HepG2 (cell line): ENCODE data around the gene PSMD8. TPM values are rescaled to one million over a fixed set of nuclear protein-coding genes. Genes with fewer than 3 reads are reported as not detected.

Source experiments
- ATAC-seq: fragments of 200-7000 bp; cut with Tn5 transposase; 3 replicates; pipeline ENCODE4 v1.9.1; 2020; ENCODE audit warnings: mild to moderate bottlenecking, moderate library complexity
- BruUV-seq: library from RNA; stranded (reverse); fragments of 400-500 nt; replicated peaks from 2 replicates; lab custom pipeline; 2021; lab: Mats Ljungman, UMichigan
- CTCF ChIA-PET: fragments of 300-600 bp; formaldehyde crosslinking; extraction: SDS; loops from one replicate; lab custom pipeline; 2021; ENCODE audit warnings: low total read pairs, inconsistent platforms, low intra/inter-chr PET ratio; lab: Yijun Ruan, JAX
- POLR2A ChIA-PET: fragments of 350-600 bp; sonication (Branson Sonifier 250); formaldehyde crosslinking; loops from one replicate; lab custom pipeline; 2020; ENCODE audit warnings: antibody characterized with exemption, inconsistent platforms; lab: Yijun Ruan, JAX
- DNase-seq: peaks from one replicate; pipeline ENCODE4 v3.0.0-alpha.2; 2015; ENCODE audit warnings: low spot score
- FAIRE-seq: peaks from 3 replicates; lab custom pipeline; 2011; peaks lifted over from hg19 to GRCh38; lab: Jason Lieb, UNC
- H2AFZ ChIP-seq: one replicate; pipeline ENCODE4 v1.6.1; 2011; ENCODE audit warnings: low read length, inconsistent platforms
- H3K27ac ChIP-seq: fragments of 300-600 bp; 3 replicates; pipeline ENCODE4 v1.8.0; 2011; ENCODE audit warnings: mixed run types, mild to moderate bottlenecking, mixed read lengths, low read length, inconsistent platforms; ENCODE audit not compliant: insufficient read depth; ENCODE audit errors: extremely low read length
- H3K27me3 ChIP-seq, 2 experiments: fragments of 200-600 bp in 1 of 2; 2 replicates in 1 of 2; 3 replicates in 1 of 2; pipeline versions ENCODE4 v1.6.0 to v1.8.0; 2011; ENCODE audit warnings: low read length in 2 of 2, mild to moderate bottlenecking in 2 of 2, moderate library complexity in 2 of 2, inconsistent platforms in 1 of 2; ENCODE audit not compliant: insufficient read depth in 2 of 2, control insufficient read depth in 1 of 2
- H3K36me3 ChIP-seq, 2 experiments: fragments of 200-600 bp in 1 of 2; replicated peaks in 1 of 2; 2 replicates in 1 of 2; 3 replicates in 1 of 2; pipeline versions ENCODE4 v1.5.1 to v1.8.0; 2011; ENCODE audit warnings: low read length in 2 of 2, inconsistent platforms in 1 of 2; ENCODE audit not compliant: insufficient read depth in 2 of 2, control insufficient read depth in 1 of 2
- H3K4me1 ChIP-seq: 2 replicates; pipeline ENCODE4 v1.5.1; 2012; ENCODE audit warnings: low read length, inconsistent platforms; ENCODE audit not compliant: insufficient read depth
- H3K4me2 ChIP-seq: 2 replicates; pipeline ENCODE4 v1.6.0; 2011; ENCODE audit warnings: low read depth, low read length, inconsistent platforms
- H3K4me3 ChIP-seq, 3 experiments: fragments of 200-600 bp in 1 of 3; sonication (generic), shearing (Covaris generic) in 1 of 3; replicated peaks in 1 of 3; 2 replicates each; pipeline ENCODE4 v1.5.1; 2011 to 2016; ENCODE audit warnings: low read length in 3 of 3, inconsistent platforms in 2 of 3, low read depth in 2 of 3, mild to moderate bottlenecking in 2 of 3, control low read depth in 1 of 3, mixed read lengths in 1 of 3; ENCODE audit not compliant: insufficient read depth in 1 of 3
- H3K79me2 ChIP-seq: one replicate; pipeline ENCODE4 v1.6.1; 2011; ENCODE audit warnings: low read length, inconsistent platforms; ENCODE audit not compliant: insufficient read depth
- H3K9ac ChIP-seq: 2 replicates; pipeline ENCODE4 v1.6.0; 2011; ENCODE audit warnings: mild to moderate bottlenecking, low read depth, low read length, inconsistent platforms; ENCODE audit not compliant: insufficient read depth
- H3K9me3 ChIP-seq: 2 replicates; pipeline ENCODE4 v1.5.1; 2012; ENCODE audit warnings: mild to moderate bottlenecking, low read length
- H4K20me1 ChIP-seq: 2 replicates; pipeline ENCODE4 v1.6.0; 2011; ENCODE audit warnings: inconsistent platforms, mild to moderate bottlenecking, low read length, moderate library complexity; ENCODE audit not compliant: insufficient read depth
- DPF2 ChIP-seq: sonication (generic); formaldehyde crosslinking; IDR thresholded peaks from 2 replicates; pipeline ENCODE4 v1.4.0; 2020; ENCODE audit warnings: mild to moderate bottlenecking, low read depth, missing genetic modification reagents, borderline replicate concordance
- HNRNPUL1 ChIP-seq: fragments of 200-400 bp; formaldehyde crosslinking; IDR thresholded peaks from 2 replicates; pipeline ENCODE4 v1.6.1; 2017; ENCODE audit warnings: low read depth, mild to moderate bottlenecking, low read length, moderate library complexity
- ZBTB1 ChIP-seq: sonication (generic); formaldehyde crosslinking; IDR thresholded peaks from 2 replicates; pipeline ENCODE4 v1.4.0; 2020; ENCODE audit warnings: missing genetic modification reagents, borderline replicate concordance
- WGBS: methylation state at CpG from one replicate; pipeline ENCODE4 v1.1.6; 2017; ENCODE audit warnings: low lambda C conversion rate; 5-methylcytosine and 5-hydroxymethylcytosine counted together
- in situ Hi-C: cut with HindIII; loops from 2 replicates; pipeline ENCODE4 v1.10.0; 2017; ENCODE audit warnings: low pct_unique_long_range_greater_than_20kb; ENCODE audit not compliant: extremely low pct_ligation_motif_present
- intact Hi-C: fragments of 100-400 bp; cut with micrococcal nuclease; formaldehyde crosslinking; loops from one replicate; pipeline ENCODE4 v1.10.0; 2022; ENCODE audit not compliant: unreplicated experiment
- polyA plus RNA-seq, 8 experiments: library from polyadenylated mRNA; depleted of rRNA in 3 of 8; stranded (reverse) in 7 of 8; unstranded in 1 of 8; fragments of >200 nt; fragmentation: Illumina TruSeq in 4 of 8; extraction: Trizol in 4 of 8; gene quantifications; 2 replicates each; pipeline versions ENCODE4 v1.2.1 to v1.2.3, GENCODE V29; 2011 to 2016; ENCODE audit warnings: low read depth in 4 of 8, missing spikeins in 1 of 8, mixed read lengths in 1 of 8; ENCODE audit not compliant: insufficient read depth in 1 of 8
- total RNA-seq, 5 experiments: library from RNA; depleted of rRNA; stranded (reverse); fragments of >200 nt; fragmentation: Illumina TruSeq; extraction: Trizol; gene quantifications; 2 replicates each; pipeline ENCODE4 v1.2.3, GENCODE V29; 2016; ENCODE audit warnings: low read depth in 1 of 5
- TF ChIP-seq, protein P1 (sequence below): sonication (generic); formaldehyde crosslinking; IDR thresholded peaks from 2 replicates; pipeline ENCODE4 v1.5.0; 2020; ENCODE audit warnings: mild to moderate bottlenecking, missing genetic modification reagents

PSMD8 gene
- total and polyA plus RNA-seq, 2 of the 13 experiments (the other 11 are each of a cell fraction or from before 2014, with no cell fraction given), result 162 to 296 TPM

DNA sequence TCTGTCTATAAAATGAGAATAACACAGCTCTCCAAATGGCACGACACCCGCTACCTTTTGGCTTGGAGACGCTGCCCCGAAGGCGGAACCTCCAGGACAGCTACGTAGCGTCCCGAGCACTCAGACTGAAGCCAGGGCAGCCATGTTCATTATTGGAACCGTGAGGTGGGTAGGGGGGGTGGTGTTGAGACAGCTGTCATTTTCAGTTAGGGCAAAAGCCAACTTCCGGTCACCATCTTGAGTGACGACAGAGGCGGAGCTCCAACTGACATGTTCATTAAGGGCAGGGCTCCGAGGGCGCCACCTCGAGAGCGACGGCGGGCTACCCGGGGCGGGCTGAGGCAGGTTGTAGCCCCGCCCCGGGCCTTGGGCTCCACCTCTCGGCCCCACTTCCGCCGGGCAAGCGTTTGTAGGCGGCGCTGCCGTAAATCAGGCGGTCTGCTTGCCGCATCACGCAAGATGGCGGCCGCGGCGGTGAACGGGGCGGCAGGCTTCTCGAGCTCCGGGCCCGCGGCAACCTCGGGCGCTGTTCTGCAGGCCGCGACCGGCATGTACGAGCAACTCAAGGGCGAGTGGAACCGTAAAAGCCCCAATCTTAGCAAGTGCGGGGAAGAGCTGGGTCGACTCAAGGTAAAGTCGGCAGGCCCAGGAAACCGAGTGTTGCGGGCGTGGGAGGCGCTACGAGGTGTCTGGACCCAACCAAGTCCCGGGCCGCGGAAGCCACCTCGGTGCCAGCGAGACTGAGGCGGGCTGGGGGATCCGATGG, at the start of gene PSMD8 (continued):
- TF ChIP-seq, protein P1, sequence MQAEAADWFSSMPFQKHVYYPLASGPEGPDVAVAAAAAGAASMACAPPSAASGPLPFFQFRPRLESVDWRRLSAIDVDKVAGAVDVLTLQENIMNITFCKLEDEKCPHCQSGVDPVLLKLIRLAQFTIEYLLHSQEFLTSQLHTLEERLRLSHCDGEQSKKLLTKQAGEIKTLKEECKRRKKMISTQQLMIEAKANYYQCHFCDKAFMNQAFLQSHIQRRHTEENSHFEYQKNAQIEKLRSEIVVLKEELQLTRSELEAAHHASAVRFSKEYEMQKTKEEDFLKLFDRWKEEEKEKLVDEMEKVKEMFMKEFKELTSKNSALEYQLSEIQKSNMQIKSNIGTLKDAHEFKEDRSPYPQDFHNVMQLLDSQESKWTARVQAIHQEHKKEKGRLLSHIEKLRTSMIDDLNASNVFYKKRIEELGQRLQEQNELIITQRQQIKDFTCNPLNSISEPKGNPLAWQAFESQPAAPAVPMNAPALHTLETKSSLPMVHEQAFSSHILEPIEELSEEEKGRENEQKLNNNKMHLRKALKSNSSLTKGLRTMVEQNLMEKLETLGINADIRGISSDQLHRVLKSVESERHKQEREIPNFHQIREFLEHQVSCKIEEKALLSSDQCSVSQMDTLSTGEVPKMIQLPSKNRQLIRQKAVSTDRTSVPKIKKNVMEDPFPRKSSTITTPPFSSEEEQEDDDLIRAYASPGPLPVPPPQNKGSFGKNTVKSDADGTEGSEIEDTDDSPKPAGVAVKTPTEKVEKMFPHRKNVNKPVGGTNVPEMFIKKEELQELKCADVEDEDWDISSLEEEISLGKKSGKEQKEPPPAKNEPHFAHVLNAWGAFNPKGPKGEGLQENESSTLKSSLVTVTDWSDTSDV (CRISPR knock-in tag), result peak; percentile 95; the same call in 1 of the 2 replicates
- TF ChIP-seq ZBTB1 (CRISPR knock-in tag) (no peak), DPF2 (CRISPR knock-in tag) (no peak)

DNA sequence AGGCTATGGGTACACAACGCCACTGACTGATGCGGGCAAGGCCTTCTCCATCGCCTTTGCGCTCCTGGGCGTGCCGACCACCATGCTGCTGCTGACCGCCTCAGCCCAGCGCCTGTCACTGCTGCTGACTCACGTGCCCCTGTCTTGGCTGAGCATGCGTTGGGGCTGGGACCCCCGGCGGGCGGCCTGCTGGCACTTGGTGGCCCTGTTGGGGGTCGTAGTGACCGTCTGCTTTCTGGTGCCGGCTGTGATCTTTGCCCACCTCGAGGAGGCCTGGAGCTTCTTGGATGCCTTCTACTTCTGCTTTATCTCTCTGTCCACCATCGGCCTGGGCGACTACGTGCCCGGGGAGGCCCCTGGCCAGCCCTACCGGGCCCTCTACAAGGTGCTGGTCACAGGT, 47.8 kb upstream of the PSMD8 start:
- intact Hi-C loops, result no loop called here
- Histone ChIP-seq H3K27ac (no peak overlapping the region), H3K4me3 (no peak overlapping the region), H3K4me2 (no peak overlapping the region), H4K20me1 (no peaks in the 10 kb centered on the region), H3K79me2 (no peaks in the 10 kb centered on the region), H3K4me1 (no peaks in the 10 kb centered on the region), H2AFZ (no peak overlapping the region), H3K27me3 (peaks cover under 1 to 18% of the 10 kb centered on the region in 2 experiments; a peak in 3 of 5 replicates), H3K36me3 (no peaks in the 10 kb centered on the region), H3K9ac (no peak overlapping the region), H3K9me3 (no peaks in the 10 kb centered on the region)
- BruUV-seq, result no TSS peak
- in situ Hi-C loops, result no loop called here
- FAIRE-seq (no peak), DNase-seq (no peak), ATAC-seq (no peak)
- POLR2A ChIA-PET, result no interaction called here
- 75% methylated on average over 9 of the region's 22 CpGs for WGBS
- CTCF ChIA-PET, result no interaction called here
- TF ChIP-seq HNRNPUL1, result no peak
